Measurements from ENCODE around the gene SRRM2. TPM values are rescaled to one million over a fixed set of nuclear protein-coding genes. Genes with fewer than 3 reads are reported as not detected.

SRRM2 gene
- total RNA-seq, 1 donor from 2014 or later: 409 TPM

GRCh38 chr16:2819939-2820835, 67.7 kb downstream of the SRRM2 start:
- H3K36me3 ChIP-seq (ENCODE audit: insufficient read depth, low read length): no peaks in the 10 kb centered on the region
- H3K4me1 ChIP-seq (ENCODE audit: insufficient read depth, low read length): no peaks in the 10 kb centered on the region
- DNase-seq (ENCODE audit: low read depth): no peak
- FAIRE-seq: no peak
- Mint-ChIP-seq H3K9me3 (ENCODE audit: unreplicated experiment) (no peaks in the 10 kb centered on the region), H3K4me3 (ENCODE audit: unreplicated experiment) (no peak overlapping the region), H3K27ac (ENCODE audit: unreplicated experiment) (no peak overlapping the region), H3K36me3 (ENCODE audit: low read depth, unreplicated experiment) (no peaks in the 10 kb centered on the region), H3K27me3 (ENCODE audit: low read depth, unreplicated experiment) (peaks cover 11% of the 10 kb centered on the region), H3K4me1 (ENCODE audit: low read depth, unreplicated experiment) (peaks cover 4% of the 10 kb centered on the region)
- H3K4me2 ChIP-seq (ENCODE audit: low read length): no peak overlapping the region
- H3K9ac ChIP-seq (ENCODE audit: low read length): no peak overlapping the region
- no peak overlapping the region for H3K4me3 ChIP-seq (ENCODE audit: insufficient read depth, low read depth, low read length)
- H4K20me1 ChIP-seq (ENCODE audit: insufficient read depth, low read length): no peaks in the 10 kb centered on the region
- no peaks in the 10 kb centered on the region for H3K9me3 ChIP-seq (ENCODE audit: insufficient read depth, low read depth, low read length)
- H3K27me3 ChIP-seq (ENCODE audit: insufficient read depth, low read length): peaks cover 12% of the 10 kb centered on the region
- no peak for TF ChIP-seq EZH2 (IDR thresholded peaks at IDR 0.05; ENCODE audit: insufficient read depth, low read length)
- H3K27ac ChIP-seq (ENCODE audit: low read depth, low read length): no peak overlapping the region
- H2AFZ ChIP-seq (ENCODE audit: low read depth, low read length): no peak overlapping the region
- no peaks in the 10 kb centered on the region for H3K79me2 ChIP-seq (ENCODE audit: insufficient read depth, low read length)

Other genes starting within 250 kb of the SRRM2 start
- 311 TPM in 2 replicates for gene ATP6V0C, start 238.7 kb upstream of the SRRM2 start, total RNA-seq
- gene AMDHD2, start 232.3 kb upstream of the SRRM2 start, total RNA-seq: 24.9 and 32.3 TPM in 2 replicates
- gene CEMP1, start 221.2 kb upstream of the SRRM2 start, total RNA-seq: not detected in 2 replicates
- 48.1 and 50.5 TPM in 2 replicates for gene PDPK1, start 214.6 kb upstream of the SRRM2 start, total RNA-seq
- gene KCTD5, start 70.1 kb upstream of the SRRM2 start, total RNA-seq: 53.0 and 55.4 TPM in 2 replicates
- gene PRSS27, start 32.4 kb upstream of the SRRM2 start, total RNA-seq: 2.3 and 3.0 TPM in 2 replicates
- gene ELOB, start 24.6 kb downstream of the SRRM2 start, total RNA-seq: 323 TPM in 2 replicates
- gene PRSS33, start 34.9 kb downstream of the SRRM2 start, total RNA-seq: not detected in 2 replicates
- not detected in 2 replicates for gene PRSS41, start 45.8 kb downstream of the SRRM2 start, total RNA-seq
- gene PRSS21, start 64.6 kb downstream of the SRRM2 start, total RNA-seq: not detected in 2 replicates
- gene ZG16B, start 77.7 kb downstream of the SRRM2 start, total RNA-seq: not detected in 2 replicates
- gene PRSS22, start 105.5 kb downstream of the SRRM2 start, total RNA-seq: 0.58 and 1.5 TPM in 2 replicates
- 36.5 and 40.7 TPM in 2 replicates for gene FLYWCH2, start 130.6 kb downstream of the SRRM2 start, total RNA-seq
- 53.4 and 58.9 TPM in 2 replicates for gene FLYWCH1, start 159.3 kb downstream of the SRRM2 start, total RNA-seq
- 7.5 and 8.0 TPM in 2 replicates for gene KREMEN2, start 211.6 kb downstream of the SRRM2 start, total RNA-seq
- gene PAQR4, start 216.7 kb downstream of the SRRM2 start, total RNA-seq: 4.8 and 5.4 TPM in 2 replicates
- gene PKMYT1, start 227.8 kb downstream of the SRRM2 start, total RNA-seq: 3.9 TPM in 2 replicates